ENCODE results near the gene MRPS22. TPM values are rescaled to one million over a fixed set of nuclear protein-coding genes. Genes with fewer than 3 reads are reported as not detected.

The MRPS22 gene
- total RNA-seq, 1 donor from 2014 or later = 45.3 TPM

GRCh38 chr3:139338405-139338804, 5.4 kb upstream of the MRPS22 start:
- Mint-ChIP-seq H3K4me3 (no peak overlapping the region), H3K9me3 (peaks cover 4% of the 10 kb centered on the region), H3K27me3 (ENCODE audit: low read depth) (peaks cover 76% of the 10 kb centered on the region), H3K4me1 (no peaks in the 10 kb centered on the region), H3K36me3 (ENCODE audit: low read depth) (peaks cover 3% of the 10 kb centered on the region), H3K27ac (ENCODE audit: unreplicated experiment) (no peak overlapping the region)
- no peak for TF ChIP-seq CTCF (conservative IDR thresholded peaks at IDR 0.05)
- no peak for DNase-seq (ENCODE audit: low read depth, low spot score)

- DNase-seq (ENCODE audit: low read depth, low spot score) = no peak
- peaks cover 72% of the 10 kb centered on the region for H3K27me3 Mint-ChIP-seq (ENCODE audit: low read depth)
Measured at GRCh38 chr3:139339219-139339906, 4.5 kb upstream of the MRPS22 start.

GRCh38 chr3:139340784-139341183, 3.0 kb upstream of the MRPS22 start:
- Mint-ChIP-seq H3K36me3 (ENCODE audit: low read depth) (peaks cover 3% of the 10 kb centered on the region), H3K4me1 (no peaks in the 10 kb centered on the region), H3K27me3 (ENCODE audit: low read depth) (peaks cover 63% of the 10 kb centered on the region), H3K27ac (ENCODE audit: unreplicated experiment) (no peak overlapping the region), H3K9me3 (peaks cover 4% of the 10 kb centered on the region), H3K4me3 (no peak overlapping the region)
- DNase-seq (ENCODE audit: low read depth, low spot score) = no peak
- no peak for TF ChIP-seq CTCF (conservative IDR thresholded peaks at IDR 0.05)

More at GRCh38 chr3:139339219-139339906, 4.5 kb upstream of the MRPS22 start:
- Mint-ChIP-seq H3K36me3 (ENCODE audit: low read depth) (peaks cover 3% of the 10 kb centered on the region), H3K4me3 (no peak overlapping the region), H3K27ac (ENCODE audit: unreplicated experiment) (no peak overlapping the region), H3K4me1 (no peaks in the 10 kb centered on the region), H3K9me3 (peaks cover 4% of the 10 kb centered on the region)
- no peak for TF ChIP-seq CTCF (conservative IDR thresholded peaks at IDR 0.05)

- DNase-seq (ENCODE audit: low read depth, low spot score) = no peak
- H3K9me3 Mint-ChIP-seq = peaks cover 4% of the 10 kb centered on the region
- peaks cover 3% of the 10 kb centered on the region for H3K36me3 Mint-ChIP-seq (ENCODE audit: low read depth)
- H3K4me3 Mint-ChIP-seq = no peak overlapping the region
- H3K4me1 Mint-ChIP-seq = no peaks in the 10 kb centered on the region
- peaks cover 60% of the 10 kb centered on the region for H3K27me3 Mint-ChIP-seq (ENCODE audit: low read depth)
- H3K27ac Mint-ChIP-seq (ENCODE audit: unreplicated experiment) = no peak overlapping the region
- no peak for TF ChIP-seq CTCF (conservative IDR thresholded peaks at IDR 0.05)
Measured at GRCh38 chr3:139342054-139342453, 1.8 kb upstream of the MRPS22 start.

GRCh38 chr3:139346771-139347170, 3.0 kb downstream of the MRPS22 start:
- H3K36me3 Mint-ChIP-seq (ENCODE audit: low read depth) = peaks cover 7% of the 10 kb centered on the region
- no peak for TF ChIP-seq CTCF (conservative IDR thresholded peaks at IDR 0.05)
- H3K4me3 Mint-ChIP-seq = no peak overlapping the region
- peaks cover 14% of the 10 kb centered on the region for H3K27me3 Mint-ChIP-seq (ENCODE audit: low read depth)
- peaks cover 4% of the 10 kb centered on the region for H3K9me3 Mint-ChIP-seq
- no peak overlapping the region for H3K27ac Mint-ChIP-seq (ENCODE audit: unreplicated experiment)
- no peak for DNase-seq (ENCODE audit: low read depth, low spot score)
- H3K4me1 Mint-ChIP-seq = no peaks in the 10 kb centered on the region
